ENCODE measurements around the gene CADPS2. TPM values are rescaled to one million over a fixed set of nuclear protein-coding genes. Genes with fewer than 3 reads are reported as not detected.

CADPS2 gene
- total and polyA plus RNA-seq, 2 donors (not counting 3 experiments of a cell fraction or from before 2014, with no cell fraction given), result 9.5 to 22.6 TPM

DNA sequence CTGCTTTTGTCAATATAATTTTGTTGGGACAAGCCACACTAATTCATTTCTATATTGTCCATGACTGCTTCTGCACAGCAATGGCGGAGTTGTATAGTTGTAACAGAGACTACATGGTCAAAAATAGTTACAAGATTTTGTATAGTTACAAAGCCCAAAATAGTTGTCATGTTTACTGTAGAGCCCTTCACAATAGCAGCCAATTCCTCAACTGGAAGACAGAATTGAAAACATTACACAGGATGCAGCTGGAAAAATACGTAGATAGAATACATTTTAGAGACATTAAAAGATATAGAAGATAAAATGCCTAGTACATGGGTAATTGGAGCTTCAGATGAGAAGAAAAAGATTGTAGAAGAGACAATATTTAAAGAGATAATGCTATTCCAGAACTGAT lies 425.3 kb downstream of the CADPS2 start:
- BruUV-seq (replicated peaks), result no TSS peak
- Histone ChIP-seq H4K20me1 (replicated peaks; ENCODE audit: control insufficient read depth, extremely low read depth, insufficient read depth, low read length) (no peaks in the 10 kb centered on the region), H3K27ac (ENCODE audit: insufficient read depth, low read depth, low read length) (no peak overlapping the region), H3K4me1 (ENCODE audit: control insufficient read depth, extremely low read depth, insufficient read depth, low read length) (no peaks in the 10 kb centered on the region), H3K4me3 (replicated peaks in 1 of 3; ENCODE audit: insufficient read depth in 1 of 3, low read depth in 1 of 3, low read length in 3 of 3) (no peak overlapping the region), H3K9ac (replicated peaks; ENCODE audit: extremely low read depth, insufficient read depth, low read length) (no peak overlapping the region), H3K9me1 (replicated peaks; ENCODE audit: control insufficient read depth, extremely low read depth, insufficient read depth, low read length) (no peaks in the 10 kb centered on the region), H3K4me2 (ENCODE audit: insufficient read depth, low read length) (no peak overlapping the region), H3K79me2 (ENCODE audit: control insufficient read depth, insufficient read depth, low read length) (no peaks in the 10 kb centered on the region), H2AFZ (ENCODE audit: low read depth, low read length) (no peak overlapping the region), H3K27me3 (ENCODE audit: control insufficient read depth in 2 of 2, insufficient read depth in 2 of 2, low read length in 2 of 2) (no peaks in the 10 kb centered on the region), H3K9me3 (replicated peaks; ENCODE audit: control insufficient read depth, insufficient read depth, low read length) (no peaks in the 10 kb centered on the region), H3K36me3 (ENCODE audit: control insufficient read depth in 2 of 2, extremely low read depth in 1 of 2, insufficient read depth in 2 of 2, low read length in 2 of 2) (no peaks in the 10 kb centered on the region)
- intact Hi-C loops (cut with micrococcal nuclease) (no loop called here), dilution Hi-C loops (cut with MboI; ENCODE audit: extremely low pct_ligation_motif_present, low sequenced_read_pairs) (no loop called here)
- TF ChIP-seq MYC (IDR thresholded peaks at IDR 0.05; ENCODE audit: low read depth, low read length) (no peak), POLR2A (IDR thresholded peaks at IDR 0.05; ENCODE audit: low read depth, low read length) (no peak), GATA2 (IDR thresholded peaks at IDR 0.05; ENCODE audit: insufficient read depth, insufficient read length, low read depth, low read length) (no peak), POLR2AphosphoS5 (IDR thresholded peaks at IDR 0.05; ENCODE audit: insufficient read depth, low read depth, low read length) (no peak), JUN (IDR thresholded peaks at IDR 0.05; ENCODE audit: borderline replicate concordance, insufficient read depth, insufficient read length, low read depth) (no peak), CTCF (IDR thresholded peaks at IDR 0.05; ENCODE audit: extremely low read depth in 1 of 2, insufficient read depth in 1 of 2, low read depth in 1 of 2, low read length in 2 of 2) (no peak), EZH2 (IDR thresholded peaks at IDR 0.05; ENCODE audit: borderline replicate concordance, low read depth, low read length, severe bottlenecking) (no peak), FOS (IDR thresholded peaks at IDR 0.05; ENCODE audit: borderline replicate concordance, insufficient read depth, low read length) (no peak)
- TF ChIP-seq, protein P1, sequence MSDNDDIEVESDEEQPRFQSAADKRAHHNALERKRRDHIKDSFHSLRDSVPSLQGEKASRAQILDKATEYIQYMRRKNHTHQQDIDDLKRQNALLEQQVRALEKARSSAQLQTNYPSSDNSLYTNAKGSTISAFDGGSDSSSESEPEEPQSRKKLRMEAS (IDR thresholded peaks at IDR 0.05; ENCODE audit: insufficient read depth, insufficient read length), result no peak
- POLR2A ChIA-PET, result no interaction called here
- CTCF ChIA-PET, result no interaction called here
- DNase-seq (ENCODE audit: low read depth, low spot score) (peak; percentile 71), FAIRE-seq (no peak)
